ENCODE data around the gene NCCRP1.

DNA sequence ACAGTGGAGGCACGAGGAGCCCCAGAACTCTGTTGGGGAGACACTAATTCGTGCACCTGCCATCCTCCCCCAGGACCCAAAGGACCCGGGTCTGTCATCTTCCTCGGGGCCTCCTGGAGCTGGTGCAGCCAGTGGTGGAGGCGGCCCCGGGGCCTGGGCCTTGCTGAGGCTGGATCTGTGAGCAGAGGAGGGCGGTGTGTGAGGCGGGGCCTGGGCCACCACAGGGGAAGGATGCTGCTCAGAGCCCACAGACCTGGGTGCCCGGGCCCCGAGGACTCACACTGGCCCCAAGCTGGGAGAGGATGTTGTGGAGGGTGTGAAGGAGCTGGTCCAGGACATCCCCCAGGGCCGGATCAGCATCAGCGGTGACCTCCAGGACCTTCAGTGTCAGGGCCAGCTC is 39.8 kb downstream of the NCCRP1 start:
- TF ChIP-seq GATA2 (IDR thresholded peaks at IDR 0.05; ENCODE audit: low read depth, low read length) (no peak), GATA3 (IDR thresholded peaks at IDR 0.05; ENCODE audit: low read depth, low read length) (no peak)

Data from SH-SY5Y (cell line).